HG02759 (cell line): ENCODE measurements around the gene PTGES.

Experiments
- ATAC-seq: cut with Tn5 transposase; IDR thresholded peaks from one replicate; pipeline ENCODE4 v1.9.1; 2021; ENCODE audit warnings: mild to moderate bottlenecking, moderate library complexity; ENCODE audit not compliant: unreplicated experiment

PTGES gene

DNA sequence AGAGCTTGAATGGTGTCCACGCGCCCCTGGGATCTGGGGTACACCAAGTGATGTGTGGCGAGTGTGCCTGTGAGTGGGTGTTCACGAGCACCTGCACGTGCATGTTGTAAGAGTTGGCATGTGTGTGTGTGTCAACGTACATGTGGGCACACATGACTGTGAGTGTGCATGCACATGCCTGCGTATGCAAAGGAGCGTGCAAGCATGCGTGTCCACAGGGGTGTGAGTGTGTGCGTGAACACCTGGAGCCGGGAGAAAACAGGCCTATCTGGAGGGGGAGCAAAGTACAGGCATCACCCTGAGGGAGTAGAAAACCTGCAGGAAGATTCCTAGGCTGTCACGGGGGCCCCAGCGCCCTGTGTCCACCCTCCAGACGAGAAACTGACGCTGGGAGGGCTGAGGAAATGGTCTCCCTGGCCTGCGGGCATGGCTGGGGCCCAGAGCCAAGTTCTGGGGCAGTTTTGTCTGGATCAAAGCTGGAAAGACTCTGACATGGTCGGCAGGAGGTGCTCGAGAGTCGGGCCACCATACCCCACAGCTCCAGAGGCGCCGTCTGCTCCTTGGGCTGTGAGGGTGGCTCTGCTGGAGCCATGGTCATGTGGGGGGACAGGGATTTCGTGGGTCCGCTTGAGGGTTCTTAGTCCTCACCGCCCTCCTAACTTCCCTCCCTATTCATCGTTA lies 31.8 kb downstream of the PTGES start:
- no peak for ATAC-seq

DNA sequence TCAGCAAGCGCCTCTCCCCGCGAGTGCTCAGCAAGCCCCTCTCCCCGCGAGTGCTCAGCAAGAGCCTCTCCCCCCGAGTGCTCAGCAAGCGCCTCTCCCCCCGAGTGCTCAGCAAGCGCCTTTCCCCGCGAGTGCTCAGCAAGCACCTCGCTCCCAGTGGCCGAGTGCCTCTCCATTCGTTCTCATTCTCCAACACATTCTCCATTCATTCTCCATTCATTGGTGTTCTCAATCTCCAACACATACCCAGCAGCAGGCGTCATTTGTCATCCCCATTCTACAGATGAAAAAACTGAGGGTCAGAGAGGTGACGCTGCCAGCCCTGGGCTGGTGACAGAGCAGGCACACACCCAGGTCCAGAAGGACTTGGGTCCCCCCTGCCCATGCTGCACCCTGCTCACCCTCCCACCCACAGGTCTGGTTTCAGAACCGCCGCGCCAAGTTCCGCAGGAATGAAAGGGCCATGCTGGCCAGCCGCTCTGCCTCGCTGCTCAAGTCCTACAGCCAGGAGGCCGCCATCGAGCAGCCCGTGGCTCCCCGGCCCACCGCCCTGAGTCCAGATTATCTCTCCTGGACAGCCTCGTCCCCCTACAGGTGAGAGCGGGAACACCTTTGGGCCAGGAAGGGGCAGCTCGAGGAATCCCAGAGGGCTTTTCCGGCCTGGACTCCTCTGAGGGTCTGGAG lies 32.5 kb downstream of the PTGES start:
- no peak for ATAC-seq

DNA sequence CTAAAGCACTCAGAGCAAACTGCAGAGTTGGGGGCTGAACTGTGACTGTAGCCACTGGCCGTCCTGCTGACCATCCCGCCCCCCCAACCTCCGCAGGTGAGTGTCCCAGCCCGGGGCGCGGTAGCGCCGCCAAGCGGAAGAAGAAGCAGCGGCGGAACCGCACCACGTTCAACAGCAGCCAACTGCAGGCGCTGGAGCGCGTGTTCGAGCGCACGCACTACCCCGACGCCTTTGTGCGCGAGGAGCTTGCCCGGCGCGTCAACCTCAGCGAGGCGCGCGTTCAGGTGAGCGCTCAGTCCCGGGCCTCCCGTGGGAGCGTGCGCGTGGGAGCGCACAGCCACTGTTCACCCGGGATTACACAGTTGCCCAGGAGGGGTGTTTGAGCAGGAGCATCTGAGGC lies 33.7 kb downstream of the PTGES start:
- no peak for ATAC-seq

DNA sequence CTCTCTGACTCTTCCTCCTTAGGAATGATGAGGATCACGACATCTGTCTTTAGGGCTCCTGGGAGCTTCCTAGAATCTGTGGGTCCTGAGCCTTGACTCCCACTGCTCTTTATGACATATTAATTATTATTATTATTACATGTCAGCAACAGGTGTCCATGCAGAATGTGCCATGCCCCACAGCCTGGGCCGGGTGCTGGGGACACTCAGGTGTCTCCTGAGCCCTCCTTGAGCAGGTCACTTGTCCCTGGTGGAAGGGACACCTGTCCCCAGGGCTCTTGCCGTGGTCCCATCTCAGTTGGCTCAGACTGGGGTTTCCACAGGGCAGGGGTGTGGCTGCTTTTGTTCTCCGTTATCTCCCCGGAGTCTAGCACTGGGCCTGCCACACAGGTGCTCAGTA lies 34.2 kb downstream of the PTGES start:
- ATAC-seq, result no peak

DNA sequence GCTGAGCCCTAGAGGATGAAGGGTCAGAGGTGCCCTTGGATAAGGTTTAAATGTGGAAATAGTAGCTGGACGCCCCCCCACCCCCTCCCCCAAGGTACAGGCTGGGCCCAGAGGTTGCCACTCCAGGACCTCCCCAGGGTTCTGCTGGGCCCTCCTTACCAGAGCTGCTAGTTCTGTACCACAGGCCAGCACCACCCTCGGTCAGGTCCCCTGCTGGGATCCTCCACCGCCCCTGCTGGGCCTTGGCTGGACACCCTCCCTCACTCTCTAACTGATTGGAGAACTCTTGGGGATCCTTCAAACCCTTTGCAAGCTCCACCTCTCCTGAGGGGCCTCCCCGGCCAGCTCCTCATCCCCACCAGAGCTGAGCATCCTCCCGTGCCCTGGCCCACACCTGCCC lies 34.9 kb downstream of the PTGES start:
- no peak for ATAC-seq

DNA sequence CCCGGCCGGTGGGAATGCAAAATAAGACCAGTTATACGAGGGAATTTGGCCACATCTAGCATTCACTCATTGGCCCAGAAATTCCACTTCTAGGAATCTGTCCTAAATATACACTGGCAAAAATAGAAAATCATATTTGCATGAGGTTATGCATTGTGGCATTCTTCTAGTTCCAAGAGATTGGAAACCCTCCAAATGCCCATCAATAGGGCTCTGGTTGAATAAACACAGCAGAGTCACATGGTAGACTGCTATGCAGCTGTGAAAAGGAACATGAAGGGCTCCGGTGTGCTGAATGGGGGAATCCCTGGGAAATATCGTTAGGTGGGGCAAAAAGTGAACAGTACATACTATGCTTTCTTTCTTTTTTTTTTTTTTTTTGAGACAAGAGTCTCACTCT lies 36.8 kb downstream of the PTGES start:
- no peak for ATAC-seq

DNA sequence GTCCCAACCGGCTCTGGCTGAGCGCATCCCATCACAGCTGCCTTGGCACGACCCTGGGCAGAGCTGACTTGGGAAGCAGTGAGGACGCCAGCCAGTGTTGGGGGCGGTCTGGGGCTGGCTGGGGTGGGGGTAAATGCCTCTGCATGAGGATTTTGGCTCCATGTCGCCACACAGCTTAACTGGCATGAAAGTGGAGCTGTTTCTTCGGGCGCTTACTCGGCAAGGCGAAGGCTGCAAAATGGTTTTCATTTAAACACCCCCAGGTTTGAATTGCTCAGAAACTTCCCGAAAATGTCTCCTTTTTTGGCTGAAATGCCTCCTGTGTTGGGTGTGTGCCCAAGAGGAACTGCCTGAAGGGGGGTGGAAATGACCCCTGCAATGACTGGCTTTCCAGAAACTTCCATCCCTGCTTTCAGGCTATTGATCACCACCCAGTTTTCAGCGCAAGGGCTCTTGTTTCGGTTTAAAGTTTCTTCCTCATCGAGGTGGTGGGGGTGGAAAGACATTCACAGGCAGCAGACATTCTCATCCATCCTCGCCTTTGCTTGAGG lies 38.3 kb downstream of the PTGES start:
- no peak for ATAC-seq

DNA sequence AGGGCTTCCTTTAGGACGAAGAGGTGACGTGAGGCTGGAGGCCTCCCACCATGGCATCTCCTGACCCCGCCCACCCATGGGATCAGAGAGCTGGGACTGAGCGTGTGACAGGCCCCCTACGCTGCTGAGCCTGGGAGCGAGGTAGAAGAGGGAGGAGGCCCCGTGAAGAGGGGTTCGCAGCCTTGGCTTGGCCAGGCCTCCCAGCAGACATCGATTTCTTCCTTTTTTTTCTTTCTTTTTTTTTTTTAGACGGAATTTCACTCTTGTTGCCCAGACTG lies 39.5 kb downstream of the PTGES start:
- no peak for ATAC-seq

DNA sequence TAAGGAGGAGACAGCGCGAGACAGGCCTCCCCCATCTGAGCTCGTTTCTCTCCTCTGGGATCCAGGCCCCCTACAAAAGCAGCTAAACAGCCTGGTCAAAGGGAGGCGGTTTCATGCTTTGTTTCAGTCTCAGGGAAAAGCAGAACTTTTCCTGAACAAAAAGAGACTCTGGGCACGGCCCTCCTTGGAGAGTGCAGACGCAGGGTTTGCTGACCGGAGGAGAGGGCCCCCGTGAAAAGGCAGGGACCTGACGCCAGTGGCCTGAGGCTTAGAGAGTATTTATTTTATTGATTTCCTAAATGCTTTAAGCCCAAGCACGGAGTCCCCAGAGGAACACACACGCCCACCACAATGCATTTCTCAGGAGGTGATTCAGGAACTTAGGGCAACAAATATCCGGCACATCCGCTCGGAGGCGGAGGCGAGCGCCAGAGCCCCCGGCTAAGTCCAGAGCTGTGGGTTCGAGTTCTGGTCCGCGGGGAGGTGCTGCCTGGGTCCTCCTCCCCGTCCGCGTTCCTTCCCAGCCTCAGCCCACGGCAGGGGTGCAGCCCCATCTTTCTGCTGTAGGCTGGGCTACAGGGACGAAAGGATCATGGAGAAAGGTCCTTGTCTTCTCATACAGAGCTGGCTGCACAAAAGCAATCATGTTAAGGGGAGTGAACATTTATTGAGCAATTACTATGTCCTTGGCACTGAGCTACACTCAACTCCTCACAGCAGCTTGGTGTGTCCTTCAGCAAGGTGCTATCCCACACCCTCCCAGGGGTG lies 40.0 kb downstream of the PTGES start:
- ATAC-seq, result no peak

DNA sequence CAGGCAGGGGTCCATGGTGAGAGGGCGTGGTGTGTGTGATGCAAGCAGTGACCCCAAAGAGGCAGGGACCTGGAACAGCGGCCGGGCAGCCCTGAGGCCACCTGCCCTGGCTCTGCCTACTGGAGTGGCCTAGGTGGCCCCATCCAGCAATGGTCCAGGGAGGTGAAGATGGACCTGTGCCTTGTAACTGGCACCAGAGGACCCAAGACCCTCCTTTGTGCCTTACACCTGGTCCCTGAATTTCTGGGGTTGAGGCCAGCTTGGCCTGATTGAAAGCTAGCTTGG lies 42.7 kb downstream of the PTGES start:
- ATAC-seq, result no peak

DNA sequence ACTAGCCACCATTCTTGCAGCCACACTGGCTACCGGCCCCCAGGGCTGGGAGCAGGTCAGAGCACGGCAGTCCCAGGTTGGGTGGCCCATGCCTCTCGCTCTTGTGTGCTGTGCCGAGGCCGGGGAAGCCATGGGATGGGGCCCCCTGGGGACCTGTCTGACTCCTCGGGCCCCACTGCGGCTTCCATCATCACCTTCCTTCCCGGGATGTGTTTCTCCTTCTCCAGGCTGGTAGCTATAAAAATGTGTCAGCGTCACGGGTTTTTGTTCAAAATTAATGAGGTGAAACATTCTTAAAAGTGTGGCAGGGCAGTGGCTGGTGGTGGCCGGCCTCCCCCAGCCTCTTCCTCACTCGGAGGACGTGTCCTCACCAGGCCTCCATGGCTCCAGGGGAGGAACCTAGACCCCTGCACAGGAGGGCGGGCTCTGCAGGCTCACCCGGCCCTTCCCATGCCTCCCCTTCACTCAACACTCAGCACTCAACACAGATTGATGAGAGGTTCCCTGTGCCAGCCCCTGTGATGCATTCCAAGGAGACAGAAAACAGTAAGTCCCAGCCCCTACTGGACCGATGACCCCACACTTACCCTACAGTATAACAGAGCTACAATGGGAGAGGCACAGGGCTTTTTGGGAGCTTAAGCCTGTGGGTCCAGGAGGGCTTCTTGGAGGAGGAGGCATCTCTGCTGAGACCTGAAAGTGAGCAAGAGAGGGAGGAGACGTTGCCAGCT lies 43.2 kb downstream of the PTGES start:
- no peak for ATAC-seq

DNA sequence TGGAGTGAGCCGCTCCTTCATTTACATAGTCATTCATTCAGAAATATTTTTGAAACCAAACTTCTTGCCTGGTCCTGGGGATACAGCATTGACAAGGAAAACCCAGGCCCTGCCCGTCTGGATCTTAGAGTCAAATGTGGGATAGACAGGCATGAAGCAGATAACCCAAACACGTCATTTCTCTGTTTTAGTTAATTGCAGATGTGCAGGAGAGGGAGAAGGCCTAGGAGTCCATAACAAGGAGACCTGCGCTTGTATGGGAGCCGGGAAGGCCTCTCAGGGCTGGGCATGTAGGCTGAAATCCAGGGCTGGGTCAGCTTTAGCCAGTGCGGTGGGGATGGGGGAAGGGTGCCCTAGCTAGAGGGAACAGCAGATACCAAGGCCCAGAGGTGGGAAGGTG lies 44.0 kb downstream of the PTGES start:
- no peak for ATAC-seq

DNA sequence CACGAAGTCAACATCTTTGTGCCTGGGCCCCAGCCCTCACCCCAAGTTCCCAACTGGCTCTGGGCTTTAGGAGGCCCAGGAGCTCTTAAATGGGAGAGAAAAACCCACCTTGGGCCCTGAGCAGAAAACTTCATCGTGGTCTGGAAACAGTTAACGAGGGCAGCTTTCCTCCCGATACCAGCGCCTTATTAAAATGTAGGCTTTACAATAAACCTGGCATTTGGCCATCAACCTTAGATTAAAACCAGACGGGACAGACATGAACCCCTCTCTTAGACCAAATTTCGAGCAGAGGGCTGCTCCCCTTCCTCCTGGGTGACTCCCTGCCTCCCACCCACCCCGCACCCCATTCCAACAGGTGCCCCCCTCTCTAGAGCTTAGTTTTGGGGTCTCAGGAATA lies 48.0 kb downstream of the PTGES start:
- ATAC-seq, result no peak

DNA sequence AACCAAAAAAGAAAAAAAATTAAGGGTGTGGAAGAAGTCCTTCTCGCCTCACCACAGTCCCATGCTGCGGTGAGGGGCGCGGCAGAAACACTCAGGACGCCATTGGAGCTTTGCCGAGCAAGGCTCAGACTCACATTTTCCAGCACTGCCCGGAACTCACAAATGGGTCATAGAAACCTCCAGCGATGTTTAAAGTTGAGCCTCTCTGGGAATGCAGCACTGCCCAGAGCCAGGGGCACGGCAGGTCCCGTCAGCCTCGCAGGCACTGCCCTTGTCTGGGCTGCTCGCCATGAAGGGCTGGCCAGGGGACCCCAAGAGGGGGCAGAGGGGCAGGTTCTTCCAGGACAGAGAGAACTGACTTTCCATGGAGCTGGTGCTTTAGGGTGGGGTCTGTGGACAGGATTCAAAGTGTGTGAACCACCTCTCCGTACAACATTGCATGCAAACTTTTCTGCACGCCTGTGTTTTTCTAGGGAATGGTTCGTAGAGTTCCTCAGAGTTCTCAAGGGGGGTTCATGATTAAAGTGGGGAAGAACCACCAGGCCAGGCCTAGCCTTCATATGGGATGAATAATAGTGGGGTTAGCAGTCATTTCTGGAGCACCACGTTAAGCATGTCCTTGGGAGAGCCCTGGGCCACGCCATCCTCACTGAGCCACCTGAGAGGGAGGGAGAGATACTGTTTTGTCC lies 49.0 kb downstream of the PTGES start:
- no peak for ATAC-seq

DNA sequence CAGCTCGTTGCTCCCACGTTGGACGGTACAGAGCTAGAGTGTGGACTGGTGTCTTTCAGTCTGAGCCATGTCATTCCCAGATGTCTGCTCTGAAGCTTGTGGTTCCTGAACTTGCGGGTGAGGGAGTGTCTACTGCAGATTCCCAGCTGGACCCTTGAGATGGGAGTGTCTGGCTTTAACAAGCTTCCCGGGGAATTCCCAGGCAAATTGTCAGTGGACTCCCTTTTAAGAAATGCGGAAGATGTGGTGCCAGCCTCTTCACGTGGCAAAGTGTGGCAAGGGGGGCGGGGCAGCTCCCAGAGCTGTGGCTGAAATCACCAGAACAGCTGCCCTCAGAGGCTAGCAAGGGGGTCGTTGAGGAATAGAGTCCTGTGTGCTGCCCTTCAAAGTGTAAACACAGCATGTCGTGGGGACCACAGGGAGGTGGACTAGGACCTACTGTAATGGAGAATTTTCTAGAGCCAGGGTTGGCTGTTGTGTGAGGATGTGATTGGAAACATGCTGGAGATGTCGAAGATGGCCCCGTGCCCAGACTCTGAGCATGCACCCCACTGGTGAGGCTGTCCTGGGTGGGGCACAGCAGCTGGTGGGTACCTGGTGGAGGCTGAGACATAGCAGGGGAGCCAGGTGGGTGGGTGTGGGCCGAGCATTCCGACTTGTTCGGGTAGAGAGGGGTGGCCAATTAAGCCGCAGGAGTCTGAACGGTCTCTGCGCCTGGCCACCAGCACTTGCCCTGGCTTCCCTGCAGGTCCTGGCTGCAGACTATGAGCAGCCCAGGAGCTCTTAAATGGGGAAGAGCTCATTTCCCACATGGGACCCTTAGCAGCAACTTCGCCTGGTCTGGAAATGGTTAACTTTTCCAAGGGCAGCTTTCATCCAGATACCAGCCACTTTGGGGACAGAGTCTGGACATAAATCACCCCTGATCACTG lies 50.0 kb downstream of the PTGES start:
- no peak for ATAC-seq

DNA sequence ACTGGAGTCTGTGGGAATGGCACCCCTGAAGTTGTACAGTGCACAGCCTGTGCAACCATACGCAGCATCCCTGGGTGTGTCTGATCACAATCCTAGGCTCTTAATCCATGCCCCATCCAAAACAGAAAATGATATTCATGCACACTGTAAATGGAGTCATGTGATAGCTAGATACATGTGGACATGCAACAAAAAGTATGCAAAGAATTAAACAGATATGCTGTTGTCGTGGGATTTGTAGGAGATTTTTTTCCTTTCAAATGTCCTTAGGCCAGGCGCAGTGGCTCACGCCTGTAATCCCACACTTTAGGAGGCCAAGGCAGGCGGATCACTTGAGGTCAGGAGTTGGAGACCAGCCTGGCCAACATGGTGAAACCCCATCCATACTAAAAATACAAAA lies 51.3 kb downstream of the PTGES start:
- no peak for ATAC-seq

DNA sequence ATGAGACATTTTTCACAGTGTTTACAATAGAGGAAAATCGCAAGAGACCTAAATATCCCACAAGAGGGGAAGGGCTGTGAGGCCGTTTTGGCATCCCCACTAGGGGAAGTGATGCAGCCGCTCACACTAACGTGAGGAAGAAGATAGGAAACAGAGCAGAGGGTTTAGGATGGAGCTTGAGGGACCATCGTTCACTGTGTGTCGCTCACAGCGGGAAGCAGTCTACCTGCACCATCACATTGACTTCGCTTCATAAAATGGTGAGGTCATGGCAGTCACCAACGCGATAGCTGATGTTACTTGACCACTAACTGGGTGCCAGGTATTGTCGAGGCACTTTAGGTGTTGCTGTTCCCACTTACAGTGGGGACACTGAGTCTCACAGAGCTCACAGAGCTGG lies 51.8 kb downstream of the PTGES start:
- no peak for ATAC-seq

DNA sequence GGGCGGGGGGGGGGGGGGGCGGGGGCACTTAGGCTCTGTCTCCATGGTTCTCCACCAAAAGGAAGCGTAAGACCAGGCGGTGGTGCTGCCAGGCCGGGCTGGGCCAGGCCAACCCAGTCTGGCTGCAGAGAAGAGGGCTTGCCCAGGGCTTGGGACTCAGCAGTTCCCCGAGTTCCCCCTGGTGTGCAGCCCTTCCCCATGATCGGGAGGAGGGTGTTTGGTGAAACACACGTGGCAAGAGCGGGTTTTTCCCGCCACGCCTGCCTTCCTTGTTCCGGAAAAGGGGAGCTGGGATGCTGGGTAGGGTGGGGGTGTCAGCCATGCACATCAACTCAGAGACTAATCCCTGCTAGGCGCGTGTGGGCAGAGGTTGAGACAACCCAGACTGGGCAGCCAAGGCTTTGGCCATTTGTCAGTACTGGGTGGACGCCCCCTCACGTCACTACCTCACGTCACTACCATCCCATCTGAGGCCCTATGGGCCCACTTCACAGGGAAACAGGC lies 54.5 kb downstream of the PTGES start:
- ATAC-seq, result no peak

DNA sequence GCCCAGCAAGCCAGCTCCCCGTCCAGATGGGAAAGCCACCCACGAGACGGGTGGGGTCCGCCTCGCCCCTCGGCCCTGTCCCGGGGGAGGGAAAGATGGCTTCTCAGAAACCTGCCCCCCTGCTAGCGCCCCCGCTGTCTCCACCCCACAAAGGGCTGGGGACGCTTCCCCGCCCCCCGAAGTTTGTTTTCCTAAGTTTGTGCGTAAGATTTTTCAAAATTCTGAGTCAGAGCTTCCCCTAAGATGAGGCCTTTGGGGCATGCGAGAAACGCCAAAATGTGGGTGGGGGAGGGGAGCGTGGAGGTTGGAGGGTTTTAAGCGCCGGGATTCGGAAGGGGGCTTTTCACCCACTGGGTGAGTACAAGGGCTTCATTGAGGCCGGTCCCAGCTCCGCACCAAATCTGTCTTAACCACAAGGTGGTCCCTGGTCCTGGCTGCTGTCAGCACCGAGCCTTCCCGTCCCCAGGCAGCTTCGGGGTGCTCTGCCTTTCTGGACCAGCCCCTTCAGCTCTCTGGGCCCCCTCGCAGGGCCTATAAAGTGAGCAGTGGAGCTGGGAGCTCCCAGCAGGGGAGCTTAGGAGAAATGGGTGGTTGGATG lies 55.1 kb downstream of the PTGES start:
- no peak for ATAC-seq
